K562 (cell line): Measurements from ENCODE around the gene LSM14B. TPM values are rescaled to one million over a fixed set of nuclear protein-coding genes. Genes with fewer than 3 reads are reported as not detected.

Experiments used
- EGR1 ChIP-seq: fragments of 450-650 bp; conservative IDR thresholded peaks from 2 replicates; pipeline ENCODE4 v1.6.1; 2017; ENCODE audit warnings: mild to moderate bottlenecking
- EP300 ChIP-seq: IDR thresholded peaks from 2 replicates; pipeline ENCODE4 v1.6.1; 2012; ENCODE audit warnings: low read length, improper control_type of control experiment
- FOXP1 ChIP-seq: sonication (generic); formaldehyde crosslinking; IDR thresholded peaks from 2 replicates; pipeline ENCODE4 v1.8.0; 2022; ENCODE audit warnings: mild to moderate bottlenecking, missing genetic modification reagents
- NELFE ChIP-seq: IDR thresholded peaks from 2 replicates; pipeline ENCODE4 v1.6.1; 2011; ENCODE audit warnings: mild to moderate bottlenecking; ENCODE audit not compliant: insufficient read depth, insufficient read length
- NFIC ChIP-seq: fragments of 450-650 bp; IDR thresholded peaks from 2 replicates; pipeline ENCODE4 v1.6.1; 2017; ENCODE audit warnings: mild to moderate bottlenecking, inconsistent platforms
- POLR2A ChIP-seq: fragments of 450-650 bp; conservative IDR thresholded peaks from 2 replicates; pipeline ENCODE4 v1.6.1; 2016
- POLR2G ChIP-seq: fragments of 200-400 bp; formaldehyde crosslinking; IDR thresholded peaks from 2 replicates; pipeline ENCODE4 v1.6.1; 2017; ENCODE audit warnings: low read depth, mild to moderate bottlenecking, antibody characterized with exemption, low read length, moderate library complexity
- SMAD4 ChIP-seq: fragments of 250-450 bp; sonication (Bioruptor Pico); conservative IDR thresholded peaks from 2 replicates; pipeline ENCODE4 v1.8.0; 2021; ENCODE audit warnings: inconsistent platforms, mild to moderate bottlenecking, moderate library complexity
- SRSF7 ChIP-seq: fragments of 200-400 bp; formaldehyde crosslinking; optimal IDR thresholded peaks from 2 replicates; pipeline ENCODE3; 2017; ENCODE audit warnings: mild to moderate bottlenecking, low read depth, low read length
- ZNF217 ChIP-seq: sonication (generic); formaldehyde crosslinking; IDR thresholded peaks from 2 replicates; pipeline ENCODE4 v1.8.0; 2022; ENCODE audit warnings: mild to moderate bottlenecking, missing genetic modification reagents
- ZNF57 ChIP-seq: fragments of 450-650 bp; formaldehyde crosslinking; IDR thresholded peaks from 2 replicates; pipeline ENCODE4 v1.4.0; 2020; ENCODE audit warnings: mild to moderate bottlenecking, moderate library complexity
- ZNF644 ChIP-seq: fragments of 200-800 bp; sonication (Bioruptor generic); IDR thresholded peaks from 2 replicates; pipeline ENCODE4 v1.6.1; 2016; ENCODE audit warnings: low read depth, missing genetic modification characterization, missing compliant biosample characterization
- polyA plus RNA-seq, 8 experiments: library from polyadenylated mRNA; depleted of rRNA in 4 of 8; stranded (reverse) in 5 of 8; unstranded in 3 of 8; fragments of >200 nt; fragmentation: Nextera tagmentation in 2 of 8; fragmentation: Illumina TruSeq in 1 of 8; extraction: Ambion mirVana in 2 of 8; extraction: Trizol in 1 of 8; gene quantifications; 2 replicates each; pipeline versions ENCODE4 v1.2.1 to v1.2.3, GENCODE V29; 2011 to 2014; ENCODE audit warnings: inconsistent platforms in 1 of 8, missing spikeins in 1 of 8
- total RNA-seq, 7 experiments: library from RNA; depleted of rRNA in 6 of 7; stranded (reverse); fragments of >200 nt in 6 of 7; fragmentation: Illumina TruSeq in 2 of 7; extraction: Trizol in 2 of 7; gene quantifications; 2 replicates each; pipeline versions ENCODE4 v1.2.1 to v1.2.3, GENCODE V29; 2011 to 2021; ENCODE audit warnings: low replicate concordance in 1 of 7
- TF ChIP-seq, protein P1 (sequence below), 2 experiments: fragments of 450-650 bp; formaldehyde crosslinking in 1 of 2; IDR thresholded peaks; 2 replicates each; pipeline versions ENCODE4 v1.4.0 to v1.6.1; 2014 to 2020; ENCODE audit warnings: mild to moderate bottlenecking in 2 of 2, borderline replicate concordance in 1 of 2, low read depth in 1 of 2
- TF ChIP-seq, protein P2 (sequence below): IDR thresholded peaks from 2 replicates; pipeline ENCODE4 v1.6.1; 2011; ENCODE audit warnings: borderline replicate concordance, low read depth, mild to moderate bottlenecking, moderate library complexity, low read length; ENCODE audit not compliant: insufficient read depth, poor library complexity, severe bottlenecking
- TF ChIP-seq, protein P3 (sequence below): fragments of 150-350 bp; conservative IDR thresholded peaks from 2 replicates; pipeline ENCODE4 v1.6.1; 2014; ENCODE audit warnings: low read length

The LSM14B gene
- total and polyA plus RNA-seq, 9 of the 15 experiments (the other 6 are each of a cell fraction or from before 2014, with no cell fraction given): 0.66 to 36.0 (median 20.2) TPM

DNA sequence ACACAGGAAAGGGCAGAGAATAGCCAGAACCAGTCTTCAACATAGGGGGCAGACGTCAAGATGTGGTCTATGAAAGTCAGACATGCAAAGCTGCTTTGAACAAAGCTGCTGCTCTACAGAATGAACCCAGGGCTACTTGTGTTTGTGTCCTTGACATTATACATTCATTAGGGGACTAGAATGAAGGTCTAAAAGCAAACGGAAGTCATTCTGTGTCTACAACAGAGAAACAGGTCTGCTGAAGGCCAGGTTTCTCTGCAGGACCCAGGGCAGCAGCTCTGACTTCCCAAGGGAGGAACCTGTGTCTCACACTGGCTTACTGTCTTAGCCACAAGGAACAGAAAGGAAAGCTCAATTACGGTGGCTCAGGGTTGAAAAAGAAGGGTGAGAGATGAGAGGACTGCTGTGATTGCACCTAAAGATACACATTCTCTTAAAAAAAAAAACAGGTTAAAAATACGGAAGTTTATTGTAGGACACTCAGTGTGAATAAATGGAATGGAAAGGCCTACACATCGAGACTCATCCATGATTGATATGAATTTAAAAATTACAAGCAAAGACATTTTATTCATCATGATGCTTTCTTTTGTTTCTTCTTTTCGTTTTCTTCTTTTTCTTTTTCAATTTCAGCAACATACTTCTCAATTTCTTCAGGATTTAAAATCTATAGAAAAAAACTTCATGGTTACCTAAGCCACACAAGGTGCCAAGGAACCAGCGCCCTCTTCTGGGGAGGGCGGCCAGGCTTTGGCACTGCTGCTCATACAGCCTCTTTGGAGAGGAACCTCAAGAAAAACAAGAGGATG is 14.2 kb downstream of the LSM14B start (continued):
- TF ChIP-seq, protein P1, sequence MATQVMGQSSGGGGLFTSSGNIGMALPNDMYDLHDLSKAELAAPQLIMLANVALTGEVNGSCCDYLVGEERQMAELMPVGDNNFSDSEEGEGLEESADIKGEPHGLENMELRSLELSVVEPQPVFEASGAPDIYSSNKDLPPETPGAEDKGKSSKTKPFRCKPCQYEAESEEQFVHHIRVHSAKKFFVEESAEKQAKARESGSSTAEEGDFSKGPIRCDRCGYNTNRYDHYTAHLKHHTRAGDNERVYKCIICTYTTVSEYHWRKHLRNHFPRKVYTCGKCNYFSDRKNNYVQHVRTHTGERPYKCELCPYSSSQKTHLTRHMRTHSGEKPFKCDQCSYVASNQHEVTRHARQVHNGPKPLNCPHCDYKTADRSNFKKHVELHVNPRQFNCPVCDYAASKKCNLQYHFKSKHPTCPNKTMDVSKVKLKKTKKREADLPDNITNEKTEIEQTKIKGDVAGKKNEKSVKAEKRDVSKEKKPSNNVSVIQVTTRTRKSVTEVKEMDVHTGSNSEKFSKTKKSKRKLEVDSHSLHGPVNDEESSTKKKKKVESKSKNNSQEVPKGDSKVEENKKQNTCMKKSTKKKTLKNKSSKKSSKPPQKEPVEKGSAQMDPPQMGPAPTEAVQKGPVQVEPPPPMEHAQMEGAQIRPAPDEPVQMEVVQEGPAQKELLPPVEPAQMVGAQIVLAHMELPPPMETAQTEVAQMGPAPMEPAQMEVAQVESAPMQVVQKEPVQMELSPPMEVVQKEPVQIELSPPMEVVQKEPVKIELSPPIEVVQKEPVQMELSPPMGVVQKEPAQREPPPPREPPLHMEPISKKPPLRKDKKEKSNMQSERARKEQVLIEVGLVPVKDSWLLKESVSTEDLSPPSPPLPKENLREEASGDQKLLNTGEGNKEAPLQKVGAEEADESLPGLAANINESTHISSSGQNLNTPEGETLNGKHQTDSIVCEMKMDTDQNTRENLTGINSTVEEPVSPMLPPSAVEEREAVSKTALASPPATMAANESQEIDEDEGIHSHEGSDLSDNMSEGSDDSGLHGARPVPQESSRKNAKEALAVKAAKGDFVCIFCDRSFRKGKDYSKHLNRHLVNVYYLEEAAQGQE (IDR thresholded peaks at IDR 0.05; ENCODE audit: borderline replicate concordance): peak; percentile 67
- TF ChIP-seq, protein P1 (CRISPR knock-in tag; IDR thresholded peaks at IDR 0.05; ENCODE audit: low read depth): no peak
- TF ChIP-seq FOXP1 (no peak), NELFE (no peak), ZNF57 (CRISPR knock-in tag) (no peak), EGR1 (no peak), SRSF7 (no peak), NFIC (peak; percentile 7; the same call in 1 of the 2 replicates), ZNF644 (0 out of 2 replicates have a peak, but pooled peaks have one; percentile 34), POLR2G (0 out of 2 replicates have a peak, but pooled peaks have one; percentile 23), EP300 (no peak), SMAD4 (CRISPR knock-in tag) (no peak), POLR2A (peak; percentile 62; the same call in 1 of the 2 replicates), ZNF217 (CRISPR knock-in tag) (no peak)
- TF ChIP-seq, protein P2, sequence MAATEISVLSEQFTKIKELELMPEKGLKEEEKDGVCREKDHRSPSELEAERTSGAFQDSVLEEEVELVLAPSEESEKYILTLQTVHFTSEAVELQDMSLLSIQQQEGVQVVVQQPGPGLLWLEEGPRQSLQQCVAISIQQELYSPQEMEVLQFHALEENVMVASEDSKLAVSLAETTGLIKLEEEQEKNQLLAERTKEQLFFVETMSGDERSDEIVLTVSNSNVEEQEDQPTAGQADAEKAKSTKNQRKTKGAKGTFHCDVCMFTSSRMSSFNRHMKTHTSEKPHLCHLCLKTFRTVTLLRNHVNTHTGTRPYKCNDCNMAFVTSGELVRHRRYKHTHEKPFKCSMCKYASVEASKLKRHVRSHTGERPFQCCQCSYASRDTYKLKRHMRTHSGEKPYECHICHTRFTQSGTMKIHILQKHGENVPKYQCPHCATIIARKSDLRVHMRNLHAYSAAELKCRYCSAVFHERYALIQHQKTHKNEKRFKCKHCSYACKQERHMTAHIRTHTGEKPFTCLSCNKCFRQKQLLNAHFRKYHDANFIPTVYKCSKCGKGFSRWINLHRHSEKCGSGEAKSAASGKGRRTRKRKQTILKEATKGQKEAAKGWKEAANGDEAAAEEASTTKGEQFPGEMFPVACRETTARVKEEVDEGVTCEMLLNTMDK: peak; percentile 64
- TF ChIP-seq, protein P3, sequence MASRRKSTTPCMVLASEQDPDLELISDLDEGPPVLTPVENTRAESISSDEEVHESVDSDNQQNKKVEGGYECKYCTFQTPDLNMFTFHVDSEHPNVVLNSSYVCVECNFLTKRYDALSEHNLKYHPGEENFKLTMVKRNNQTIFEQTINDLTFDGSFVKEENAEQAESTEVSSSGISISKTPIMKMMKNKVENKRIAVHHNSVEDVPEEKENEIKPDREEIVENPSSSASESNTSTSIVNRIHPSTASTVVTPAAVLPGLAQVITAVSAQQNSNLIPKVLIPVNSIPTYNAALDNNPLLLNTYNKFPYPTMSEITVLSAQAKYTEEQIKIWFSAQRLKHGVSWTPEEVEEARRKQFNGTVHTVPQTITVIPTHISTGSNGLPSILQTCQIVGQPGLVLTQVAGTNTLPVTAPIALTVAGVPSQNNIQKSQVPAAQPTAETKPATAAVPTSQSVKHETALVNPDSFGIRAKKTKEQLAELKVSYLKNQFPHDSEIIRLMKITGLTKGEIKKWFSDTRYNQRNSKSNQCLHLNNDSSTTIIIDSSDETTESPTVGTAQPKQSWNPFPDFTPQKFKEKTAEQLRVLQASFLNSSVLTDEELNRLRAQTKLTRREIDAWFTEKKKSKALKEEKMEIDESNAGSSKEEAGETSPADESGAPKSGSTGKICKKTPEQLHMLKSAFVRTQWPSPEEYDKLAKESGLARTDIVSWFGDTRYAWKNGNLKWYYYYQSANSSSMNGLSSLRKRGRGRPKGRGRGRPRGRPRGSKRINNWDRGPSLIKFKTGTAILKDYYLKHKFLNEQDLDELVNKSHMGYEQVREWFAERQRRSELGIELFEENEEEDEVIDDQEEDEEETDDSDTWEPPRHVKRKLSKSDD: no peak
